Measurements from ENCODE around the gene FOLR1.

- TF ChIP-seq CTCF (IDR thresholded peaks at IDR 0.05), result no peak
- no peak for TF ChIP-seq POLR2A (IDR thresholded peaks at IDR 0.05)
Observed at GRCh38 chr11:72233056-72233772, 41.3 kb downstream of the FOLR1 start.
